OCI-LY7 (cell line): ENCODE results near the gene SF3B1.

Source experiments
- EZH2phosphoT487 ChIP-seq: fragments of 200-600 bp; sonication (generic); IDR thresholded peaks from 2 replicates; pipeline ENCODE4 v1.6.1; 2018; ENCODE audit warnings: low read depth, borderline replicate concordance, mild to moderate bottlenecking, mixed run types, antibody characterized with exemption, low read length, moderate library complexity, mixed read lengths
- TF ChIP-seq, protein P1 (sequence below): fragments of 200-600 bp; sonication (generic); conservative IDR thresholded peaks from 2 replicates; pipeline ENCODE4 v1.5.1; 2014; ENCODE audit warnings: mild to moderate bottlenecking, antibody characterized with exemption, low read length, moderate library complexity, mixed read lengths

DNA sequence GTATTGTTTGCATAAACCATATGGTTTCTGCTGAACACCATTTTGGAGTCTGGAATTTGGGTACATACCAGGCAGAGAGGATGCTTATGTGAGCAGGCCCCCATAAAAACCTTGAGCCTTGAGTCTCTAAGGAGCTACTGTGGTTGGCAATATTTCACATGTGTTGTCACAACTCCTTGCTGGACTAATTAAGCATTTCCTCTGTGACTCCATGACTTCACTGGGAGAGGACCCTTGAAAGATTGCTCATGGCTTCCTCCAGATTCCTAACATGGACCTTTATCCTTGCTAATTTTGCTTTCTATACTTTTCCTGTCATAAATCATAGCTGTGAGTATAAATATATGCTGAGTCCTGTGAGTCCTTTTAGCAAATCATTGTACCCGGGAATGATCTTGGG, 10.9 kb upstream of the SF3B1 start:
- TF ChIP-seq, protein P1, sequence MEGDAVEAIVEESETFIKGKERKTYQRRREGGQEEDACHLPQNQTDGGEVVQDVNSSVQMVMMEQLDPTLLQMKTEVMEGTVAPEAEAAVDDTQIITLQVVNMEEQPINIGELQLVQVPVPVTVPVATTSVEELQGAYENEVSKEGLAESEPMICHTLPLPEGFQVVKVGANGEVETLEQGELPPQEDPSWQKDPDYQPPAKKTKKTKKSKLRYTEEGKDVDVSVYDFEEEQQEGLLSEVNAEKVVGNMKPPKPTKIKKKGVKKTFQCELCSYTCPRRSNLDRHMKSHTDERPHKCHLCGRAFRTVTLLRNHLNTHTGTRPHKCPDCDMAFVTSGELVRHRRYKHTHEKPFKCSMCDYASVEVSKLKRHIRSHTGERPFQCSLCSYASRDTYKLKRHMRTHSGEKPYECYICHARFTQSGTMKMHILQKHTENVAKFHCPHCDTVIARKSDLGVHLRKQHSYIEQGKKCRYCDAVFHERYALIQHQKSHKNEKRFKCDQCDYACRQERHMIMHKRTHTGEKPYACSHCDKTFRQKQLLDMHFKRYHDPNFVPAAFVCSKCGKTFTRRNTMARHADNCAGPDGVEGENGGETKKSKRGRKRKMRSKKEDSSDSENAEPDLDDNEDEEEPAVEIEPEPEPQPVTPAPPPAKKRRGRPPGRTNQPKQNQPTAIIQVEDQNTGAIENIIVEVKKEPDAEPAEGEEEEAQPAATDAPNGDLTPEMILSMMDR = no peak
- no peak for TF ChIP-seq EZH2phosphoT487
